SU-DHL-6 (cell line): ENCODE data around the gene NID1.
A peak's percentile ranks its signal among the peaks of the same experiment; 100 is the strongest.

ENCODE experiments used
- EZH2phosphoT487 ChIP-seq: fragments of 200-600 bp; sonication (generic), shearing (Covaris generic); conservative IDR thresholded peaks from 2 replicates; pipeline ENCODE4 v1.6.1; 2018; ENCODE audit warnings: mild to moderate bottlenecking, antibody characterized with exemption, low read length, moderate library complexity, mixed read lengths
- TF ChIP-seq, protein P1 (sequence below): fragments of 200-600 bp; sonication (generic); IDR thresholded peaks from one replicate; pipeline ENCODE4 v1.5.1; 2017; ENCODE audit warnings: antibody characterized with exemption, mild to moderate bottlenecking, low read length, moderate library complexity; ENCODE audit not compliant: insufficient read depth, poor library complexity, severe bottlenecking

- TF ChIP-seq EZH2phosphoT487, result no peak
- TF ChIP-seq, protein P1, sequence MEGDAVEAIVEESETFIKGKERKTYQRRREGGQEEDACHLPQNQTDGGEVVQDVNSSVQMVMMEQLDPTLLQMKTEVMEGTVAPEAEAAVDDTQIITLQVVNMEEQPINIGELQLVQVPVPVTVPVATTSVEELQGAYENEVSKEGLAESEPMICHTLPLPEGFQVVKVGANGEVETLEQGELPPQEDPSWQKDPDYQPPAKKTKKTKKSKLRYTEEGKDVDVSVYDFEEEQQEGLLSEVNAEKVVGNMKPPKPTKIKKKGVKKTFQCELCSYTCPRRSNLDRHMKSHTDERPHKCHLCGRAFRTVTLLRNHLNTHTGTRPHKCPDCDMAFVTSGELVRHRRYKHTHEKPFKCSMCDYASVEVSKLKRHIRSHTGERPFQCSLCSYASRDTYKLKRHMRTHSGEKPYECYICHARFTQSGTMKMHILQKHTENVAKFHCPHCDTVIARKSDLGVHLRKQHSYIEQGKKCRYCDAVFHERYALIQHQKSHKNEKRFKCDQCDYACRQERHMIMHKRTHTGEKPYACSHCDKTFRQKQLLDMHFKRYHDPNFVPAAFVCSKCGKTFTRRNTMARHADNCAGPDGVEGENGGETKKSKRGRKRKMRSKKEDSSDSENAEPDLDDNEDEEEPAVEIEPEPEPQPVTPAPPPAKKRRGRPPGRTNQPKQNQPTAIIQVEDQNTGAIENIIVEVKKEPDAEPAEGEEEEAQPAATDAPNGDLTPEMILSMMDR, result peak; percentile 55
These were observed 38.8 kb upstream of the NID1 start for GRCh38 chr1:236103646-236104218.
